RWPE1 (cell line): ENCODE data around the gene CYP27C1.

ENCODE experiments used
- CTCF ChIA-PET: fragments of 350-600 bp; sonication (Branson Sonifier 250); formaldehyde crosslinking; extraction: SDS; loops from one replicate; lab custom pipeline; 2021; lab: Yijun Ruan, JAX
- POLR2A ChIA-PET: fragments of 400-600 bp; formaldehyde crosslinking; extraction: SDS; loops from one replicate; lab custom pipeline; 2020; ENCODE audit warnings: antibody characterized with exemption; ENCODE audit not compliant: low non-redundant PET; lab: Yijun Ruan, JAX
- DNase-seq: peaks from one replicate; pipeline ENCODE4 v3.0.0; 2012; ENCODE audit warnings: low spot score
- H3K27ac ChIP-seq: fragments of 450-650 bp; 2 replicates; pipeline ENCODE4 v1.5.1; 2017
- TF ChIP-seq, protein P1 (sequence below): fragments of 450-650 bp; conservative IDR thresholded peaks from 2 replicates; pipeline ENCODE4 v1.5.1; 2017; ENCODE audit warnings: low read depth, mild to moderate bottlenecking

Gene CYP27C1

DNA sequence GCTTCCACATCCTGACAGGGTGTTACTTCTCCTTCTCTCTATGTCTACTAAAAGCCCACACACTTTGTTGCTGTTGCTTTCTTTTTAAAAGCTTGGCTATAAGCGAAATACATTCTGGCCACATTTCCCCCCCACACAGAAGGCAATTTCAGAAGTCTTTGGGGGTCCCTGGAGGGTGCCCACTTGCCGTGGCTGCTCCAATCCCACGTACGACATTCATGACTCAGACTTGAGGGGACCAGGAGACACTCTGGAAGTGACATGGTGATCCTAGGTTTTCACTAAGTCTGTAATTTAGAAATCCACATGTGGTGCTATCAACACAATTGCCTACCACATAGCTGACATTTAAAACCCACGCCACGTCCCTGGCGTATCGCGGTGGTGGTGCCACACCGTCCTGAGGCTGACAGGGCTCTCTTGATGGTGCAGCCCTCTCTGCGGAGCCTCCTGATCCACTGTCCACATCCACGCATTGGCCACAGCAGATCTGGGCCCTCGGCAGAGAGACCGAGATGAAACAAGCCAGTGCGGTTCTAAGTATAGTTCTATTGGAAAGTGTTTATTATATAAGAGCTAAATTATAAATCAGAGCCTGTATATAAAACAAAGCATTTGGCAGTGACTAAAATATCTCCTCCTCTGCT, 42.4 kb downstream of the CYP27C1 start:
- ChIA-PET POLR2A (no interaction called here), CTCF (interaction anchor here (0.6 to 0.7 kb wide), 2 partner anchors 42 to 138 kb away, joined by 3 read pairs; no protein-coding TSS in a partner anchor)
- no peak for DNase-seq
- no peak overlapping the region for H3K27ac ChIP-seq
- TF ChIP-seq, protein P1, sequence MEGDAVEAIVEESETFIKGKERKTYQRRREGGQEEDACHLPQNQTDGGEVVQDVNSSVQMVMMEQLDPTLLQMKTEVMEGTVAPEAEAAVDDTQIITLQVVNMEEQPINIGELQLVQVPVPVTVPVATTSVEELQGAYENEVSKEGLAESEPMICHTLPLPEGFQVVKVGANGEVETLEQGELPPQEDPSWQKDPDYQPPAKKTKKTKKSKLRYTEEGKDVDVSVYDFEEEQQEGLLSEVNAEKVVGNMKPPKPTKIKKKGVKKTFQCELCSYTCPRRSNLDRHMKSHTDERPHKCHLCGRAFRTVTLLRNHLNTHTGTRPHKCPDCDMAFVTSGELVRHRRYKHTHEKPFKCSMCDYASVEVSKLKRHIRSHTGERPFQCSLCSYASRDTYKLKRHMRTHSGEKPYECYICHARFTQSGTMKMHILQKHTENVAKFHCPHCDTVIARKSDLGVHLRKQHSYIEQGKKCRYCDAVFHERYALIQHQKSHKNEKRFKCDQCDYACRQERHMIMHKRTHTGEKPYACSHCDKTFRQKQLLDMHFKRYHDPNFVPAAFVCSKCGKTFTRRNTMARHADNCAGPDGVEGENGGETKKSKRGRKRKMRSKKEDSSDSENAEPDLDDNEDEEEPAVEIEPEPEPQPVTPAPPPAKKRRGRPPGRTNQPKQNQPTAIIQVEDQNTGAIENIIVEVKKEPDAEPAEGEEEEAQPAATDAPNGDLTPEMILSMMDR, result no peak

DNA sequence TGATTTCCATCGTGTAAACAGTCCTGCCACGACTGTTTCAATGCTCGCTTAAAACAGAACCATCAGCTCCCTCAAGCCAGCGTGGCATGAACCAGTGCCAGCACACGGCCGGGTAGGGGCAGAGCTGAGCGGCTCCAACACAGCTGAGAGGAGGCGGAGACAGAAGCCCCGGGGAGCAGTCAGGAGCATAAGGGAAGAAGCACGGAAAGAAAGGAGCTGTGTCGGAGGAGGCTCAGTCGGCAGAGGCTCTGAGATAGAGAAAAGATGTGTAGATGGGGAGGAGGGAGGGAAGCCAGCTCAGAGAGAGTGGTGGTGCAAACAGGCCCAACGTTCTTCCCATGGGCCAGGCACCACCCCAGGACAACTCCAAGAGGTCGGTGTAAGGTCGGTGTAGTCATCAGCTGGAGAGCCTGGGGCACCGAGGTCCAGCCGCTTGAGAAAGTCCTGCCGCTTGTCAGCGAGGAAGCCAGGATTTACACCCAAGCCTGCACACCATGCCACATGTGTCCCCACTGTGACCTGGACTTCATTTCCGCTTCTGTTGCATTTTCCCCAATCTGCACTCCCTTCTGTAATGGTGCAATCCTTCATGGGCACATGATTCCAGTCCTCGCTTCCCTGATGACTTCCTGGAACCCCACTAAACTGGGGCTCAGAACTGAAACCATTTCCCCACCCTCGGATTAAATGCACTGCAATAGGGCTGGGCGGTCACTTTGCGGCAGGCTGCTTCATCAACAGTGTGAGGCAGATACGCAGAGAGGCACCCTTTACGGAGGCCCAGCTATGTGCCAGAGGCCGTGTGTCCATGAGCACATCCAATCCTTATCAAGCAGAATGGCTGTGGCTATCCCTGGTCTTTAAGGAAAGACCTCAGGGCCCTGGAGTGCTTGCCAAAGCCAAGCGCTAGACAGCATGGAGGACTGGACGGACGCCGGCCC, 43.5 kb downstream of the CYP27C1 start:
- CTCF ChIA-PET, result interaction anchor here (0.6 kb wide), 2 partner anchors 90 to 111 kb away, joined by 3 to 5 read pairs; no protein-coding TSS in a partner anchor
- peak overlapping the region; percentile 65 for H3K27ac ChIP-seq
- DNase-seq, result no peak
- POLR2A ChIA-PET, result no interaction called here
- TF ChIP-seq, protein P1, result no peak

DNA sequence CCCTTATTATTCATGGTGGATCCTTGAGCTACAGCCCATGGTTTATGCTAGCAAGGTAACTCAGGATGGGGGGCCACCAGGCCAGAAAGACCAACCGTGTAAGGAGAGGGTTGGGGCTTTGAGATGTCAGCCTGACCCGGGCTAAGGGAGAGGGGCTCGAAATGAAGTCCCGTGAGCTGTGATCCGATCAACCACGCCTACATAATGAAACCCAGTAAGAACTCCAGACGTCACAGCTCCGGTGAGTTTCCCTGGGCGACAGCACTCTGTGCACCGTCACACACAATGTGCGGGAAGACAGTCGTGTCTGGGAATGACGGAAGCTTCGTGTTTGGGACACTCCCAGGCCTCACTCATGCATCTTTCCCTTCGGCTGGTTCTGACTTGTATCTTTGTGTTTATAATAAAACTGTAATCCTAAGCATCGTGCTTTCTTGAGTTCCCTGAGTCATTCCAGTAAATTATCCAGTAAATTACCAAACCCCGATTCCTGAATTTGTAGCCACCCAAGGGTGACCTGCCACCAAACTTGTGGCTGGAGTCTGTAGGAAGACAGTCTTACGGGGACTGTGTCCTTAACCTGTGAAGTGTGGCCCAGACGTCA, 44.2 kb downstream of the CYP27C1 start:
- POLR2A ChIA-PET, result no interaction called here
- DNase-seq, result no peak
- CTCF ChIA-PET, result interaction anchor here (0.6 kb wide), 3 partner anchors 21 to 111 kb away, joined by 3 to 5 read pairs (median 3); no protein-coding TSS in a partner anchor
- H3K27ac ChIP-seq, result peak overlapping the region; percentile 65
- TF ChIP-seq, protein P1, result no peak

DNA sequence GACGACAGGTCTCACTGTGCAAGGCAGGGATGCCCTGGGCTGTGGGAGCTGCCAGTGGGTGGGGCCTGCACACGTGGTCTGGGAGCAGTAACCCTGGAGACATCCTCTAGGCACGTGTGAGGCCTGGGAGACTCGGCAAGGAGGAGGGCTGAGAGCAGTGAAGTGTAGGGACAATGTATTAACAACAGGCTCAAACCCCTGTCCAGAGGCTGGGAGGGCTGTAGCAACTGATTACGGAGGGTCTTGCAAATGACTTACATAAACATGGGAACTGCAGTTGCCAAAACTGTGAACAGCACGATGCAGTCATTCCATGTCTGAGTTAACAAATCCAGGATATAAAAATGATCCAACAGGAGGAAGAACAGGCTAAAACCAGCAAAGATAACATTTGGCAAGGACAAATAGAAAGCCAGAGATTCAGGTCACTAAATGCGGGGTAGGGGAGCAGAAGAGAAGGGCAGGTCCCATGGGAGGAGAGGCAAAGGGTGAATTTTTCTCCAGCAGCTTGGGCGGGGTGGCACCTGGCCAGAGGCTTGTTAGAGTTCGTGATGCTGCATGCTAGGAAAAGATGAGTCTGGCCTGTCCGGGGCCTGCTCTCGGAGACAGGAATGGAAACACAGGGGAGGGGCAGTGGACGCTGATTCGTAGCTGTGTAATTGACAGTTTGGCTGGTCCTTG, 44.9 kb downstream of the CYP27C1 start:
- DNase-seq, result peak; percentile 50
- TF ChIP-seq, protein P1, result no peak
- ChIA-PET CTCF (interaction anchor here (0.6 to 0.7 kb wide), 5 partner anchors 21 to 139 kb away, joined by 3 to 5 read pairs (median 4); no protein-coding TSS in a partner anchor), POLR2A (no interaction called here)
- peak overlapping the region; percentile 65 for H3K27ac ChIP-seq

DNA sequence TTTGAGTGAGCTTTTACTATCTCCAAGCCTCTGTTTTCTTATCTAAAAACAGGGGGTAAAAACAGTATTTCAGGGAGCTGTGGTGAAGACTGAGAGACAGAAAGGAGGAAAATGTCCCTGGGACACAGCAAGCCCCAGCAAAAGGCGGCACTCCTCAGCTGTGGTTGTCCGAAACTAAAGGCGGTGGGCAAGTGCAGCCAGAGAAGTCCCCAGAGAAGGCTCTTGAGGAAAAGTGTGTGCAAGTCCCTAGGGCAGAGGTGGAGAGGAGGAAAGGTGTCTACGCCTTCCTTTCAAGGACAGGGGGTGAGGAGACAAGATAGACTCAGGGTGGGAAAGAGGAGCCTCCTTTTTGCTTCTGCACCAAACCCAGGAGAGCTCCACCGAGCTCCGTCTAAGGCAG, 45.5 kb downstream of the CYP27C1 start:
- POLR2A ChIA-PET, result no interaction called here
- TF ChIP-seq, protein P1, result no peak
- DNase-seq, result no peak
- CTCF ChIA-PET, result interaction anchor here (0.6 to 0.7 kb wide), 3 partner anchors 80 to 139 kb away, joined by 4 to 5 read pairs (median 4); no protein-coding TSS in a partner anchor
- H3K27ac ChIP-seq, result peak overlapping the region; percentile 65
